ENCODE results near the gene CAPN13.

Gene CAPN13

GRCh38 chr2:30708491-30709290 is 98.6 kb downstream of the CAPN13 start:
- peak; percentile 21; the same call in 1 of the 2 replicates for TF ChIP-seq CTCF (IDR thresholded peaks at IDR 0.05; ENCODE audit: control insufficient read depth, extremely low read depth, insufficient read depth)
- DNase-seq (ENCODE audit: low read depth): no peak
- H3K4me3 ChIP-seq (ENCODE audit: low read depth, low read length): no peak overlapping the region

GRCh38 chr2:30707304-30707903 is 99.8 kb downstream of the CAPN13 start:
- no peak for DNase-seq (ENCODE audit: low read depth)
- H3K4me3 ChIP-seq (ENCODE audit: low read depth, low read length): no peak overlapping the region
- no peak for TF ChIP-seq CTCF (IDR thresholded peaks at IDR 0.05; ENCODE audit: control insufficient read depth, extremely low read depth, insufficient read depth)

- peak; percentile 90 for TF ChIP-seq CTCF (IDR thresholded peaks at IDR 0.05; ENCODE audit: control insufficient read depth, extremely low read depth, insufficient read depth)
Observed at GRCh38 chr2:30706534-30707303, 100.5 kb downstream of the CAPN13 start.

GRCh38 chr2:30705711-30706533 is 101.3 kb downstream of the CAPN13 start:
- DNase-seq (ENCODE audit: low read depth): no peak
- TF ChIP-seq CTCF (IDR thresholded peaks at IDR 0.05; ENCODE audit: control insufficient read depth, extremely low read depth, insufficient read depth): no peak
- no peak overlapping the region for H3K4me3 ChIP-seq (ENCODE audit: low read depth, low read length)

More at GRCh38 chr2:30706534-30707303, 100.5 kb downstream of the CAPN13 start:
- H3K4me3 ChIP-seq (ENCODE audit: low read depth, low read length): no peak overlapping the region
- no peak for DNase-seq (ENCODE audit: low read depth)

GRCh38 chr2:30705056-30705455 is 102.2 kb downstream of the CAPN13 start:
- no peak for TF ChIP-seq CTCF (IDR thresholded peaks at IDR 0.05; ENCODE audit: control insufficient read depth, extremely low read depth, insufficient read depth)
- no peak overlapping the region for H3K4me3 ChIP-seq (ENCODE audit: low read depth, low read length)
- no peak for DNase-seq (ENCODE audit: low read depth)

GRCh38 chr2:30704309-30705020 is 102.8 kb downstream of the CAPN13 start:
- no peak for TF ChIP-seq CTCF (IDR thresholded peaks at IDR 0.05; ENCODE audit: control insufficient read depth, extremely low read depth, insufficient read depth)
- DNase-seq (ENCODE audit: low read depth): no peak

More at GRCh38 chr2:30704309-30705020, 102.8 kb downstream of the CAPN13 start:
- H3K4me3 ChIP-seq (ENCODE audit: low read depth, low read length): no peak overlapping the region
